ENCODE measurements around the gene HTATIP2.
A peak's percentile ranks its signal among the peaks of the same experiment; 100 is the strongest.

Gene HTATIP2

DNA sequence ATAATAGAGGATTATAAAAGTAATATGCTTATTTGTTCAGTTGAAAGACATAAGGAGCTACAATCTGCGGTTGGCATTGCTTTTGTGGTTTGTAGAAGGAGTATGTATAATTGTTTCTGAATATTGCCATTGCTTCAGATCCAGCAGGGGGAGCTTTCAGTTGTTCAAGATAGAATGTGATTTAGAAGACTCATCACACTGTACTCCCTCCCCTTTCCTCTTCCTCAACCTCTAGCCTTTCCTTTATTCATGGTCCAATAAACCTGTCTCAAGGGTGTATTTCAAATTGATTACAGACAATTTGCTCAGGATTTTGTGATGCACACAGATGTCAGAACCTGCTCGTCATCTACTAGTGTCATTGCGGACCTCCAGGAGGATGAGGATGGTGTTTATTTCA, 33.8 kb downstream of the HTATIP2 start:
- H3K27me3 ChIP-seq (ENCODE audit: insufficient read depth, low read length), result no peaks in the 10 kb centered on the region

DNA sequence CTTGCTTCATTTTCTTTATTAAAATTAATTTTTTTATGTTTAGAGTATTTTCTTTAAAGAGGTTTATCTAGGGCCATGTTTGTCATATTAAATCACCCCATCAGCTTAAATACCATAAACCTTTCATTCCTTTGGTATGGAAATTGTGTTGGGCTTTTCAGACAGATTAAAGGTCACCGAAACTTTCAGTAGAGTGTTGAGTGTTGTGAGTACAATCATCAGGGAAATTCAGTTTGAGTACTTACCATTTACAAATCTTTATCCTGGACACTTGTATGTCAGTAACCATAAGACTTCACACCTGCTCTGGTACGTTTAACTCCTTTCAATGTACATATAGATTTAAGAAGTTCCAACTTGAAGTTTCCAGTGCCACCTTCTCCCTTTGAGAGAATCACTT, 36.0 kb downstream of the HTATIP2 start:
- Histone ChIP-seq H3K23ac (ENCODE audit: low read length) (no peak overlapping the region), H3K36me3 (ENCODE audit: control insufficient read depth in 1 of 2, insufficient read depth in 2 of 2, low read length in 2 of 2) (peaks cover 3 to 4% of the 10 kb centered on the region in 2 experiments), H3K4ac (ENCODE audit: low read depth, low read length) (no peak overlapping the region), H2AFZ (ENCODE audit: insufficient read depth, low read length, poor library complexity) (no peak overlapping the region), H3K4me1 (ENCODE audit: control insufficient read depth in 1 of 2, insufficient read depth in 2 of 2, low read length in 2 of 2) (no peaks in the 10 kb centered on the region), H3K27ac (ENCODE audit: low read depth, low read length) (no peak overlapping the region), H4K8ac (ENCODE audit: low read depth, low read length) (no peak overlapping the region), H3K79me2 (ENCODE audit: control insufficient read depth, insufficient read depth, low read length, poor library complexity) (no peaks in the 10 kb centered on the region), H3K18ac (ENCODE audit: low read length) (no peak overlapping the region), H3K14ac (ENCODE audit: low read length) (no peak overlapping the region), H3K79me1 (ENCODE audit: low read length) (no peaks in the 10 kb centered on the region), H2AK5ac (ENCODE audit: low read length) (no peak overlapping the region), H4K12ac (ENCODE audit: low read depth, low read length) (no peak overlapping the region), H2BK12ac (ENCODE audit: low read length) (no peak overlapping the region), H3K4me2 (ENCODE audit: low read length) (no peak overlapping the region), H2BK120ac (ENCODE audit: insufficient read depth, low read length, poor library complexity) (no peak overlapping the region), H3K4me3 (ENCODE audit: low read depth, low read length) (no peak overlapping the region), H3K27me3 (ENCODE audit: insufficient read depth, low read length) (no peaks in the 10 kb centered on the region), H2BK5ac (ENCODE audit: low read depth, low read length, poor library complexity) (no peak overlapping the region), H3K9ac (ENCODE audit: low read length) (no peak overlapping the region), H3K9me3 (ENCODE audit: insufficient read depth, low read depth, low read length) (no peaks in the 10 kb centered on the region), H4K91ac (ENCODE audit: low read depth, low read length) (no peak overlapping the region)
- no peak for DNase-seq
- no CpG with 5 or more reads among the region's 2 CpGs for WGBS (ENCODE audit: extremely low coverage, insufficient coverage, insufficient read length)

More for the DNA sequence above, 33.8 kb downstream of the HTATIP2 start:
- Histone ChIP-seq H2BK5ac (ENCODE audit: low read depth, low read length, poor library complexity) (no peak overlapping the region), H3K79me1 (ENCODE audit: low read length) (no peaks in the 10 kb centered on the region), H3K4ac (ENCODE audit: low read depth, low read length) (no peak overlapping the region), H3K4me1 (ENCODE audit: control insufficient read depth in 1 of 2, insufficient read depth in 2 of 2, low read length in 2 of 2) (no peaks in the 10 kb centered on the region), H2AK5ac (ENCODE audit: low read length) (no peak overlapping the region), H3K36me3 (ENCODE audit: control insufficient read depth in 1 of 2, insufficient read depth in 2 of 2, low read length in 2 of 2) (peaks cover 3 to 4% of the 10 kb centered on the region in 2 experiments), H2BK12ac (ENCODE audit: low read length) (no peak overlapping the region), H3K9me3 (ENCODE audit: insufficient read depth, low read depth, low read length) (no peaks in the 10 kb centered on the region), H4K91ac (ENCODE audit: low read depth, low read length) (no peak overlapping the region), H3K4me3 (ENCODE audit: low read depth, low read length) (no peak overlapping the region), H4K8ac (ENCODE audit: low read depth, low read length) (no peak overlapping the region), H3K18ac (ENCODE audit: low read length) (no peak overlapping the region), H3K14ac (ENCODE audit: low read length) (no peak overlapping the region), H3K79me2 (ENCODE audit: control insufficient read depth, insufficient read depth, low read length, poor library complexity) (no peaks in the 10 kb centered on the region), H2BK120ac (ENCODE audit: insufficient read depth, low read length, poor library complexity) (no peak overlapping the region), H2AFZ (ENCODE audit: insufficient read depth, low read length, poor library complexity) (no peak overlapping the region), H3K4me2 (ENCODE audit: low read length) (no peak overlapping the region), H3K9ac (ENCODE audit: low read length) (no peak overlapping the region), H3K23ac (ENCODE audit: low read length) (no peak overlapping the region), H4K12ac (ENCODE audit: low read depth, low read length) (no peak overlapping the region), H3K27ac (ENCODE audit: low read depth, low read length) (no peak overlapping the region)
- DNase-seq, result peak in 1 of 2 donors; percentile 53
- no CpG with 5 or more reads among the region's 3 CpGs for WGBS (ENCODE audit: extremely low coverage, insufficient coverage, insufficient read length)

DNA sequence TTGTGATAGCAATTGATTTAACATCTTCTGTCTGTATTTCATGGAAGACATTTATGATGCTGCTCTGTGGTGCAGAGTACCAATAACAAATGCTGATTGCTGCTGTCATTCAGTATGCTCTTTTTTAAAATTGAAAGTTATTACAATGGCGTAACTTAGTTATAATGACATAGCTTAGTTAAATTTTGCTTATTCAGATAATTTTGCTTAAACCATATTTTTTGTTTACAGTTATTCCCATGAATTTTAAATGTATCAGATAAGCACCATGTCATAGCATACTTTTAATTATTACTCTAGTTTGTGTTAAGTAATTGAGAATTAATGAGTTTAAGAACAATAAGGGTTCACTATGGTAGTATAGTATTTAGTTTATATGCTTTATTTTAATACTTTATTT, 39.5 kb downstream of the HTATIP2 start:
- Histone ChIP-seq H3K14ac (ENCODE audit: low read length) (no peak overlapping the region), H2BK120ac (ENCODE audit: insufficient read depth, low read length, poor library complexity) (no peak overlapping the region), H3K36me3 (ENCODE audit: control insufficient read depth in 1 of 2, insufficient read depth in 2 of 2, low read length in 2 of 2) (peaks cover 0 to 2% of the 10 kb centered on the region in 2 experiments), H2AFZ (ENCODE audit: insufficient read depth, low read length, poor library complexity) (no peak overlapping the region), H3K4me1 (ENCODE audit: control insufficient read depth in 1 of 2, insufficient read depth in 2 of 2, low read length in 2 of 2) (no peaks in the 10 kb centered on the region), H4K91ac (ENCODE audit: low read depth, low read length) (no peak overlapping the region), H3K79me2 (ENCODE audit: control insufficient read depth, insufficient read depth, low read length, poor library complexity) (no peaks in the 10 kb centered on the region), H3K18ac (ENCODE audit: low read length) (no peak overlapping the region), H3K27me3 (ENCODE audit: insufficient read depth, low read length) (no peaks in the 10 kb centered on the region), H2BK12ac (ENCODE audit: low read length) (no peak overlapping the region), H2BK5ac (ENCODE audit: low read depth, low read length, poor library complexity) (no peak overlapping the region), H3K79me1 (ENCODE audit: low read length) (no peaks in the 10 kb centered on the region), H3K4me3 (ENCODE audit: low read depth, low read length) (no peak overlapping the region), H3K4ac (ENCODE audit: low read depth, low read length) (no peak overlapping the region), H4K8ac (ENCODE audit: low read depth, low read length) (no peak overlapping the region), H2AK5ac (ENCODE audit: low read length) (no peak overlapping the region), H3K9me3 (ENCODE audit: insufficient read depth, low read depth, low read length) (no peaks in the 10 kb centered on the region), H3K4me2 (ENCODE audit: low read length) (no peak overlapping the region), H4K12ac (ENCODE audit: low read depth, low read length) (no peak overlapping the region), H3K27ac (ENCODE audit: low read depth, low read length) (no peak overlapping the region), H3K9ac (ENCODE audit: low read length) (no peak overlapping the region), H3K23ac (ENCODE audit: low read length) (no peak overlapping the region)
- no peak for DNase-seq
- no CpG with 5 or more reads among the region's 1 CpG for WGBS (ENCODE audit: extremely low coverage, insufficient coverage, insufficient read length)

DNA sequence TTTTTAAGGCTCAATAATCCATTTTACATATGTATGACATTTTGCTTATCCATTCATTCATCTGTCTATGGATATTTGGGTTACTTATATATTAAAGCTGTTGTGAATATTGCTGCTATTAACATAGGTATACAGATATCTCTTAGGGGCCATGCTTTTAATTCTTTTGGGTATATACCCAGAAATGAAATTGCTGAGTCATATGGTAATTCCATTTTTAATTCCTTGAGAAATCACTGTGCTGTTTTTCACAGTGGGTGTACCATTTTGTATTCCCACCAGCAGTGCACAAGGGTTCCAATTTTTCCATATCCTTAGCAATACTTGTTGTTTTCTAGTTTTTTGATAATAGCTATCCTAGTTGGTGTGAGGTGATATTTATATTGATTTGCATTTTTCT, 43.0 kb downstream of the HTATIP2 start:
- Histone ChIP-seq H4K91ac (ENCODE audit: low read depth, low read length) (no peak overlapping the region), H3K79me2 (ENCODE audit: control insufficient read depth, insufficient read depth, low read length, poor library complexity) (no peaks in the 10 kb centered on the region), H3K23ac (ENCODE audit: low read length) (no peak overlapping the region), H3K4me1 (ENCODE audit: control insufficient read depth in 1 of 2, insufficient read depth in 2 of 2, low read length in 2 of 2) (no peaks in the 10 kb centered on the region), H4K8ac (ENCODE audit: low read depth, low read length) (no peak overlapping the region), H3K4ac (ENCODE audit: low read depth, low read length) (no peak overlapping the region), H3K18ac (ENCODE audit: low read length) (no peak overlapping the region), H2BK120ac (ENCODE audit: insufficient read depth, low read length, poor library complexity) (no peak overlapping the region), H3K9me3 (ENCODE audit: insufficient read depth, low read depth, low read length) (no peaks in the 10 kb centered on the region), H2AFZ (ENCODE audit: insufficient read depth, low read length, poor library complexity) (no peak overlapping the region), H2BK5ac (ENCODE audit: low read depth, low read length, poor library complexity) (no peak overlapping the region), H3K14ac (ENCODE audit: low read length) (no peak overlapping the region), H3K4me2 (ENCODE audit: low read length) (no peak overlapping the region), H3K27me3 (ENCODE audit: insufficient read depth, low read length) (no peaks in the 10 kb centered on the region), H3K4me3 (ENCODE audit: low read depth, low read length) (no peak overlapping the region), H3K27ac (ENCODE audit: low read depth, low read length) (no peak overlapping the region), H4K12ac (ENCODE audit: low read depth, low read length) (no peak overlapping the region), H3K9ac (ENCODE audit: low read length) (no peak overlapping the region), H3K36me3 (ENCODE audit: control insufficient read depth in 1 of 2, insufficient read depth in 2 of 2, low read length in 2 of 2) (no peaks in the 10 kb centered on the region), H2AK5ac (ENCODE audit: low read length) (no peak overlapping the region), H2BK12ac (ENCODE audit: low read length) (no peak overlapping the region), H3K79me1 (ENCODE audit: low read length) (no peaks in the 10 kb centered on the region)
- no peak for DNase-seq
